GM12891 (cell line): ENCODE data around the gene FMO5.

ENCODE experiments used
- DNase-seq: peaks from one replicate; pipeline ENCODE4 v3.0.0; 2011; ENCODE audit warnings: low spot score; ENCODE audit not compliant: insufficient read length
- FAIRE-seq: peaks from 2 replicates; lab custom pipeline; 2011; peaks lifted over from hg19 to GRCh38; lab: Jason Lieb, UNC
- PAX5 ChIP-seq: IDR thresholded peaks from 2 replicates; pipeline ENCODE4 v1.6.1; 2011; ENCODE audit warnings: low read length, moderate library complexity, mild to moderate bottlenecking; ENCODE audit not compliant: insufficient read depth, severe bottlenecking
- POLR2A ChIP-seq: IDR thresholded peaks from 2 replicates; pipeline ENCODE4 v1.6.1; 2011; ENCODE audit warnings: low read depth, low read length, control low read depth
- POLR2AphosphoS5 ChIP-seq: IDR thresholded peaks from 2 replicates; pipeline ENCODE4 v1.6.1; 2011; ENCODE audit warnings: low read depth, low read length, control low read depth
- POU2F2 ChIP-seq: IDR thresholded peaks from 2 replicates; pipeline ENCODE4 v1.6.1; 2011; ENCODE audit warnings: low read depth, mild to moderate bottlenecking, control low read depth, low read length, moderate library complexity
- SPI1 ChIP-seq: IDR thresholded peaks from 2 replicates; pipeline ENCODE4 v1.6.1; 2011; ENCODE audit warnings: low read depth, low read length, control low read depth
- TAF1 ChIP-seq: IDR thresholded peaks from 2 replicates; pipeline ENCODE4 v1.6.1; 2011; ENCODE audit warnings: low read depth, low read length, control low read depth

Gene FMO5

DNA sequence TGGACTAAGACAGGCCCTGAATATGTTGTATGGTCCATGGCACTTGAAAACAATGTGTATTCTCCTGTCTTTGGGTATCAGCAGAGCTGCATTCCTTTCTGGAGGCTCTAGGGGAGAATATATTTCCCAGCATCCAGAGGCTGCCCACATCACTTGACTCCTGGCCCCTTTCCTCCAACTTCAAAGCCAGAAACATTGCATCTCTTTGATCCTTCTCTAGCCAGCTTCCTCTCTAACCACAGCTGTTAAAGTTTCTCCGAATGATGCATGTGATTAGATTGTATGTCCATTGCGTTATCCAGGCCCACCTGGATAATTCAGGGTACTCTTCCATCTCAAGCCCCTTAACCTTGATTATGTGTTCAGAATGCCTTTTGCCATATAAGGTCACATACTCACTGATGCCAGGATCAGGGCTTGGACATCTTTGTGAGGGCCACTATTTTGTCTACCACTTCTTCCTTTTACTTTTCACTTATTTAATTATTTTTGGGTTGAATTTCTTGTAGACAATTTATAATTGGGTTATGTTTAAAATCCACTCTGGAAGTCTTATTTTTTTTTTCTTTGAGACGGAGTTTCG, 22.6 kb upstream of the FMO5 start:
- FAIRE-seq, result no peak
- DNase-seq, result no peak
- no peak for TF ChIP-seq POLR2A
- TF ChIP-seq TAF1, result no peak
- no peak for TF ChIP-seq POU2F2
- no peak for TF ChIP-seq PAX5
- TF ChIP-seq SPI1, result no peak
- TF ChIP-seq POLR2AphosphoS5, result no peak

DNA sequence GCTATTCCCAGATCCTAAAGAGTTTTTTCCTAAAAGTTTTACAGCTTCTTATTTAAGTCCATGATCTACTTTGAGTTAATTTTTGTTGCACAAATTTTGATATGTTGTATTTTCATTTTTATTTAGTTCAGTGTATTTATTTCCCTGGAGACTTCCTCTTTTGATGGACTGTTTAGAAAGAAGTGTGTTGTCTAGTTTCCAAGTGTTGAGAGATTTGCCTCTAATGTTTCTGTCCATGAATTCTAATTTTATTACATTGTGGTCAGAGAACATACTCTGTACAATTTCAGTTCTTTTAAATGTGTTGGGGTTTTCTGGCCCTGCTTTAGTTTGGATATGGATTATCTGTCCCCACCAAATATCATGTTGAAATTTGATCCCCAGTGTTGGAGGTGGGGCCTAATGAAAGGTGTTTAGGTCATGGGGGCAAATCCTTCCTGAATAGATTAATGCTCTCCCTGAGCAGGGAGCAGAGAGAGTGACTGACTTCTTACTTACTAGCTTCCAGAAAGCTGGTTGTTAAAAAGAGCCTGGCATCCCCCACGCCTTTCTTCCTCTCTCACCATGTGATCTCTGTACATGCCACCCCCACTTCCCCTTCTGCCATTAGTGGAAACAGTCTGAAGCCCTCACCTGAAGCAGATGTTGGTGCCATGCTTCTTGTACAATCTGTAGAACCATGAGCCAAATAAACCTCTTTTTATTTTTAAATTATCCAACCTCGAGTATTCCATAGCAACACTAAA, 21.9 kb upstream of the FMO5 start:
- DNase-seq (no peak), FAIRE-seq (no peak)
- TF ChIP-seq POU2F2, result no peak
- peak; percentile 83 for TF ChIP-seq SPI1
- no peak for TF ChIP-seq POLR2A

DNA sequence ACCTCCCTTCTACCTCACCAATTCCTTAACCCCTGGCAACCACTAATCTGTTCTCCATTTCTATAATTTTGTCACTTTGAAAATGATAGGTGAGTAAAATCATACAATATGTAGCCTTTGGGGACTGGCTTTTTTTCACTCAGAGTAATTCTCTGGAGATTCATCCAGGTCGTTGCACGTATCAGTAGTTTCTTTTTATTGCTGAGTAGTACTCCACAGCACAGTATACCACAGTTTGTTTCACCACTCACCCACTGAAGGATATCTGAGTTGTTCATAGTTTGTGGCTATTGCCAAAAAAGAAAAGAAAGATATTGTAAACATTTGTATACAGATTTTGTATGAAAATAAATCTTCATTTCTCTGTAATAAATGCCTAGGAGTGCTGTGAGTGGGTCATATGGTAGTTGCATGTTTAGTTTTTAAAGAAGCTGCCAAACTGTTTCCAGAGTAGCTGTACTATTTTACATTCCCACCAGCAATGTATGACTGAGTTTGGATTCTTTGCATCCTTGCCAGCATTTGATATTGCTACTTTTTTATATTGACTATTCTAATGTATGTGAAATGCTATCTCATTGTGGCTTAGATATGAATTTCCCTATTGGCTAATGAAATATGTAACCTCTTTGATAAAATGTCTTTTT, 21.0 kb upstream of the FMO5 start:
- DNase-seq (no peak), FAIRE-seq (no peak)
- TF ChIP-seq POLR2AphosphoS5 (no peak), POLR2A (no peak), TAF1 (no peak), PAX5 (no peak), SPI1 (no peak), POU2F2 (no peak)

DNA sequence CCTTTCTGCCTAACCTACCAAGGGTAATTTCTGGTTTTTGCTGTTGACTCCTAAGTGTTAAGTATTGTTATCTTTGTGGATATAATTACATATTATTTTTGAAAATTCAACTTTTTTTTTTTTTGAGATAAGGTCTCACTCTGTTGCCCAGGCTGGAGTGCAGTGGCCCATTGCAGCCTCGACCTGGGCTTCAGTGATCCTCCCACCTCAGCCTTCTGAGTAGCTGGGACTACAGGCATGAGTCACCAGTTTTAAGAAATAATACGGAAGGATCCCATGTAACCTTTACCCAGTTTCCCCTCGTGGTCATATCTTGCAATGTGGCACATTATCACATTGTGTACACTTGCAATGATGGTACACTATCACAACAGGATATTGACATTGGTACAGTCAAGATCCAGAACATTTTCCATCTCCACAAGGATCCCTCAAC, 20.5 kb upstream of the FMO5 start:
- DNase-seq, result no peak
- no peak for FAIRE-seq
- TF ChIP-seq POLR2A (no peak), POLR2AphosphoS5 (no peak), SPI1 (no peak), POU2F2 (no peak), PAX5 (no peak), TAF1 (no peak)

DNA sequence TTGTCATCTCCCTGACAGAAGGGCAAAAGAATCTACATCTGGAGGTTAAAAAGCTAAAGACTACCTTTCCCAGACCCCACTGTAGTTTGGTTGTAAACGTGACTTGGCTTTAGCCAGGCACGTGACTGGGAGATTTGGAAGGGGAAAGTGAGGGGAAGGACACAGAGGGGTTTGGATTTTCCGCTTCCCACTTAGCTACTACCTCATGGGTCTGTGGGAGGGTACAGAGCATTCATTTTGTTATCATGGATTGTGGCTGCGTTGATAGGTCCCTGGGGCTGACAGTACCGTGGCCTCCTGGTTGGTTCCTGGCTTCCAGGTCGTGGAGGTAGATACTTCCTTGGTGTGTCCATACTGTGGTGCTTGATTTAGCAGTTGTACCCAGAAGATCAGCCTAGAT, 20.0 kb upstream of the FMO5 start:
- no peak for FAIRE-seq
- DNase-seq, result no peak
- TF ChIP-seq POLR2A, result no peak
- TF ChIP-seq TAF1, result no peak
- no peak for TF ChIP-seq PAX5
- TF ChIP-seq POU2F2, result no peak
- TF ChIP-seq SPI1, result no peak
- TF ChIP-seq POLR2AphosphoS5, result no peak

DNA sequence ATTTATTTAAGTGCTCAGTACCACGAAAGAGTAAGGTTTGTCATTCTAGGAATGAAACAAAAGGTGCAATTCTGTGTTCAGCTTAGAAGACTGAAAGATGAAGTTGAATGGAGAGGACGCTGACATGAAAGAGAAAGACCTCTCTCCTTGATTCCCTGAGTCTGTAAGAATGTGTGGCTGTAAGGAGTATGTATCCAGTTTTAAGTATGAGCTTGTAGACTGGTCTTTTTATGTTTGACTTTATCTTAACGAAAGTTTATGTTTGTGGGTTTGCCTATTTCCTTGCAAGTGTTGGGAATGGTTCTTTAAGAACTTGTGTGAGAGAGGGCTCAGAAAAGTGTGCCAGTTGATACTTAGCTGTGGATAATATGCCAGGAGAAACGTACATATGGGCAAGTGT, 18.7 kb upstream of the FMO5 start:
- TF ChIP-seq TAF1, result no peak
- TF ChIP-seq SPI1, result no peak
- TF ChIP-seq POLR2AphosphoS5, result no peak
- no peak for TF ChIP-seq POU2F2
- no peak for TF ChIP-seq POLR2A
- no peak for TF ChIP-seq PAX5
- no peak for FAIRE-seq
- no peak for DNase-seq

DNA sequence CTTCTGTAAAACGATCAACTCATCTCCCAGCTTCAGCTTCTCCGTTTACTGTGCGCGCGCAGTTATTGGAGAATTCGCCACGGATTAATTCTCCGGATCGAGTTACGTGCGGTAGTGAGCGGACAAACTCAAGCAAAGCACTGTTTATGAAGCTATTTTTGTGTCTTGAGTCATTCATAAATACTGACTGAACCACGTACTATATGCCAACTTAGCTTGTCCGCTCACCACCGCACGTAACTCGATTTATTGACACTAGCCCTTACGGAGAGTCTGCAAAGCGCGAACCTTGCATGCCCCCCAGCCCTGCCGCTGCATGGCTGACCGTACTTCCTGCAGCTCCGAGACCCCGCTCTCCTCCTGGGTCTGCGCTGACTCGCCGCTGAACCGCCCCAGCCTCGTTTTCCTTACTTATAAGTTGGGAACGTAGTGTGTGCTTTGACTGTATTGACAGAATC, 18.1 kb upstream of the FMO5 start:
- no peak for FAIRE-seq
- no peak for DNase-seq
- no peak for TF ChIP-seq POLR2AphosphoS5
- TF ChIP-seq TAF1, result no peak
- TF ChIP-seq POU2F2, result no peak
- no peak for TF ChIP-seq SPI1
- no peak for TF ChIP-seq POLR2A
- no peak for TF ChIP-seq PAX5

DNA sequence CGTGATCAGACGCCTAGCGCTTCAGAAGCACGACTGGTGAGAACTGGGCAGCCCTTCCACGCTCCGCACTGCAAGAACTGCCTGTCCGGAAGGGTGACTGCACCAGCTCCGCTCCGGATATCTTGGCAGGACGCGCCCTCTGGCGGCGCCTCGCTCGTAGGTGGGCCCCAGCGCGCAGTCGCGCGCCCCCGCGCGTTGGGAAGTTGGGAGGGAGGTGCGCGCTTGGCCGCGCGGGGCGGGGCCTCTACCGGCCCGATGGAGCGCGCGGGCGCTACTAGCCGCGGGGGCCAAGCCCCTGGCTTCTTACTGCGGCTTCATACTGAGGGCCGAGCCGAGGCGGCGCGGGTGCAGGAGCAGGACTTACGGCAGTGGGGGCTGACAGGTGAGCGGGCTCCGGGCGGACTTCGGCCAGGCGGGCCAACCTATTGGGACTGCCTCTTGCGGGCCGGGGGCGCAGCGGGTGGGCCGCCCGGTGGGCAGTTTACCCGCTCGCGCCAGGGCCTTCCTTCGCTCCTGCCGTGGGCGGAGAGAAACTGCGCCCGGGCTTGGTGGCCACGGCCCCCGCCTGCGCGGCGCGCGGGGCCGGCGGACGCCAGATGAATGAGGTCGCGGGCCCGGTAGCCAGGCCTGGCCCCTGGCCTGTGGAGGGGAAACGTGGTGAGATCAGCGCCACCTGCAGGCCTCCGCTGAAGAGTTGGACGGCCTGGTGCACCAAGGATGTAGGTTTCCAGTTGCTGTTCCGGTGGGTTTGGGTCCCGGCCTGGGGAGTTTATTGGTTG, 17.5 kb upstream of the FMO5 start, which contains the start of gene CHD1L:
Gene CHD1L (plus strand): TSS at position 236 of the 779 bp plus-strand sequence. CDS start 20 bp downstream, at position 256.
- DNase-seq (peak; percentile 76), FAIRE-seq (peak; percentile 90)
- TF ChIP-seq POLR2AphosphoS5 (peak; percentile 67), POLR2A (peak; percentile 52), SPI1 (no peak), PAX5 (no peak), TAF1 (0 out of 2 replicates have a peak, but pooled peaks have one; percentile 47), POU2F2 (no peak; the same call in 1 of the 2 replicates)
